Measurements from ENCODE around the gene DIP2C. TPM values are rescaled to one million over a fixed set of nuclear protein-coding genes. Genes with fewer than 3 reads are reported as not detected.

Gene DIP2C
- total RNA-seq, 1 experiment from 2014 or later, result 11.0 TPM

DNA sequence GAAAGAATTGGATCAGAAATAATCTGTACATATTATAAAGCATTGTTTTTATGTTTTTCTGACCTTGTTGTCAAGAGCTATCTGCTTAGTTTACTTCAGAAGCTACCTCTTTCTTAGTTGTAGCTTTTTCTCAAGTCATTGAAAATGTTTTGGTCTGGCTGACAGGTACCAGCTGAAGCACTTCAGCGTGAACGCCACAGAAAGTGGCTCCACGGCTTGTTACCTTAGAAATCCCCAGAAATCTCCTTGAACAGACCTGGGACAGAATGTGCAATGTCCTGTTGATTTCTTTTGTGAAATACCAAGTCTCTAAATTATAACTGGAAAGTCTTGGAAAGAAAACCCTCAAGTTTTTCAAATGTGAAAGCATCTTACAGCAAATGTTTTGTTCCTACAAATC, 457.4 kb downstream of the DIP2C start:
- intact Hi-C loops (cut with micrococcal nuclease; ENCODE audit: unreplicated experiment), result no loop called here
- CTCF ChIA-PET, result no interaction called here
- BruUV-seq (replicated peaks), result no TSS peak

DNA sequence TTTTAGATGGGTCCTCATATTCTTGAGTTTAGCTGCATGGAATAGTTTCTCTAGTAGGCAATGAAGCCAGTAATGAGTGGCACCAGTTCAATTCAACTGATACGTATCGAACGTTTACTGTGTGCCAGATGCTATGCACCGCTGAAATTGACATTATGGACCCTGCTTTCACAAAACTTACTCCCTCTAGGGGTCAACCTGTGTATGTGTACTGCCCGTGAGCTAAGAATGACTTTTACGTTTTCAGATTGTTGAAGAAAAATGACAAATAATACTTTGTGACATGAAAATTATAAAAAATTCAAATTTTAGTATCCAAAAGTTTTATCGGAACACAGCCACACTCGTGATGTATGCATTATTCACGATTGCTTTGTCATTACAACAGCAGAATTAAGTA, 458.7 kb downstream of the DIP2C start:
- H3K4me3 Mint-ChIP-seq (ENCODE audit: low read depth, unreplicated experiment), result no peak overlapping the region
- TF ChIP-seq, protein P1, sequence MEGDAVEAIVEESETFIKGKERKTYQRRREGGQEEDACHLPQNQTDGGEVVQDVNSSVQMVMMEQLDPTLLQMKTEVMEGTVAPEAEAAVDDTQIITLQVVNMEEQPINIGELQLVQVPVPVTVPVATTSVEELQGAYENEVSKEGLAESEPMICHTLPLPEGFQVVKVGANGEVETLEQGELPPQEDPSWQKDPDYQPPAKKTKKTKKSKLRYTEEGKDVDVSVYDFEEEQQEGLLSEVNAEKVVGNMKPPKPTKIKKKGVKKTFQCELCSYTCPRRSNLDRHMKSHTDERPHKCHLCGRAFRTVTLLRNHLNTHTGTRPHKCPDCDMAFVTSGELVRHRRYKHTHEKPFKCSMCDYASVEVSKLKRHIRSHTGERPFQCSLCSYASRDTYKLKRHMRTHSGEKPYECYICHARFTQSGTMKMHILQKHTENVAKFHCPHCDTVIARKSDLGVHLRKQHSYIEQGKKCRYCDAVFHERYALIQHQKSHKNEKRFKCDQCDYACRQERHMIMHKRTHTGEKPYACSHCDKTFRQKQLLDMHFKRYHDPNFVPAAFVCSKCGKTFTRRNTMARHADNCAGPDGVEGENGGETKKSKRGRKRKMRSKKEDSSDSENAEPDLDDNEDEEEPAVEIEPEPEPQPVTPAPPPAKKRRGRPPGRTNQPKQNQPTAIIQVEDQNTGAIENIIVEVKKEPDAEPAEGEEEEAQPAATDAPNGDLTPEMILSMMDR (IDR thresholded peaks at IDR 0.05; ENCODE audit: unreplicated experiment), result peak; percentile 25
- CTCF ChIA-PET, result no interaction called here
- no TSS peak for BruUV-seq (replicated peaks)
- H3K9me3 Mint-ChIP-seq (ENCODE audit: low read depth, unreplicated experiment), result no peaks in the 10 kb centered on the region
- H3K36me3 Mint-ChIP-seq (ENCODE audit: insufficient read depth, unreplicated experiment), result no peaks in the 10 kb centered on the region
- no peak overlapping the region for H3K27ac Mint-ChIP-seq (ENCODE audit: unreplicated experiment)
- DNase-seq, result no peak
- intact Hi-C loops (cut with micrococcal nuclease; ENCODE audit: unreplicated experiment), result no loop called here
- no peaks in the 10 kb centered on the region for H3K27me3 Mint-ChIP-seq (ENCODE audit: unreplicated experiment)
- no peaks in the 10 kb centered on the region for H3K4me1 Mint-ChIP-seq (ENCODE audit: low read depth, unreplicated experiment)

More for the DNA sequence above, 457.4 kb downstream of the DIP2C start:
- no peaks in the 10 kb centered on the region for H3K36me3 Mint-ChIP-seq (ENCODE audit: insufficient read depth, unreplicated experiment)
- no peaks in the 10 kb centered on the region for H3K9me3 Mint-ChIP-seq (ENCODE audit: low read depth, unreplicated experiment)
- H3K27me3 Mint-ChIP-seq (ENCODE audit: unreplicated experiment), result no peaks in the 10 kb centered on the region
- no peak overlapping the region for H3K4me3 Mint-ChIP-seq (ENCODE audit: low read depth, unreplicated experiment)
- no peaks in the 10 kb centered on the region for H3K4me1 Mint-ChIP-seq (ENCODE audit: low read depth, unreplicated experiment)
- TF ChIP-seq, protein P1 (IDR thresholded peaks at IDR 0.05; ENCODE audit: unreplicated experiment), result no peak
- DNase-seq, result no peak
- H3K27ac Mint-ChIP-seq (ENCODE audit: unreplicated experiment), result no peak overlapping the region

DNA sequence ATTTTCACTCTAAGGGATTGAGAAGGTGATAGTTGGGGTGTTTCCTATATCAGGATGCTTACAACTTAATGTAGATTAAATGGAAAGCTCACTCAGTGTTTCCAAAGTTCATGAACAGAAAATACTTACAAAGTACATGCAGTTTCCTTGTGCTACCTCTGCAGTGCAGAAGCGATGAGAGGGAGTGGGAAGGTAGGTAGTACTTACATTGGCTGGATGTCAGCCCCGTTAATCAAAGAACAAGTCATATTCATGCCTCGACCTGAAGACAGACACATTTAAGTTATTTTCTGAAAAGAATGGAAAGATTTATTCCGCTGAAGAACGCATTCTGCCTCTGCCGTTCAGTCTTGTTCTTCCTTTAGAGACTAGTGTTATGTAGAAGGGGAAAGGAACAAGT, 461.1 kb downstream of the DIP2C start:
- no peaks in the 10 kb centered on the region for H3K9me3 Mint-ChIP-seq (ENCODE audit: low read depth, unreplicated experiment)
- intact Hi-C loops (cut with micrococcal nuclease; ENCODE audit: unreplicated experiment), result no loop called here
- TF ChIP-seq, protein P1 (IDR thresholded peaks at IDR 0.05; ENCODE audit: unreplicated experiment), result no peak
- H3K27ac Mint-ChIP-seq (ENCODE audit: unreplicated experiment), result no peak overlapping the region
- H3K4me3 Mint-ChIP-seq (ENCODE audit: low read depth, unreplicated experiment), result no peak overlapping the region
- no TSS peak for BruUV-seq (replicated peaks)
- no peaks in the 10 kb centered on the region for H3K27me3 Mint-ChIP-seq (ENCODE audit: unreplicated experiment)
- no peaks in the 10 kb centered on the region for H3K36me3 Mint-ChIP-seq (ENCODE audit: insufficient read depth, unreplicated experiment)
- DNase-seq, result no peak
- CTCF ChIA-PET, result no interaction called here
- H3K4me1 Mint-ChIP-seq (ENCODE audit: low read depth, unreplicated experiment), result no peaks in the 10 kb centered on the region

DNA sequence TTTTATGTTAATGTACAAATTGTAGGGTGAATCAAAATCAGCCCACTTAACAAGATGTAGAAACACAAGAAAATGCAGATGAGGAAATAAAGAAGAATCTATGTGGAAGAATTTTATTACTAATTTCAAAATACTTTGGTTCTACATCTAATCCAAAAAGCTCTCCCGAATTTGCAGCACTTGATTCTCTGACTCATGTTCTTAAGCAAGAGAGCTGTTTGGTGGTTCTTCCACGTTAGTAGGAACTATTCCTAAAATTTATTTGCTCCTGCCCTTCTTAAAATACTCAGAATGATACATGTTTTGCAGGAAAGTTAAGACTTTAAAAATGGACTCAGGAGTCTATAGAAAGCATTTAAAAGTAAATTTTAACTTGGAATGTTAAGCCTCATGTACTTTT, 462.5 kb downstream of the DIP2C start:
- H3K36me3 Mint-ChIP-seq (ENCODE audit: insufficient read depth, unreplicated experiment), result no peaks in the 10 kb centered on the region
- BruUV-seq (replicated peaks), result no TSS peak
- H3K4me1 Mint-ChIP-seq (ENCODE audit: low read depth, unreplicated experiment), result no peaks in the 10 kb centered on the region
- H3K27ac Mint-ChIP-seq (ENCODE audit: unreplicated experiment), result no peak overlapping the region
- CTCF ChIA-PET, result no interaction called here
- TF ChIP-seq, protein P1 (IDR thresholded peaks at IDR 0.05; ENCODE audit: unreplicated experiment), result no peak
- H3K4me3 Mint-ChIP-seq (ENCODE audit: low read depth, unreplicated experiment), result no peak overlapping the region
- no peaks in the 10 kb centered on the region for H3K27me3 Mint-ChIP-seq (ENCODE audit: unreplicated experiment)
- intact Hi-C loops (cut with micrococcal nuclease; ENCODE audit: unreplicated experiment), result no loop called here
- DNase-seq, result no peak
- no peaks in the 10 kb centered on the region for H3K9me3 Mint-ChIP-seq (ENCODE audit: low read depth, unreplicated experiment)

DNA sequence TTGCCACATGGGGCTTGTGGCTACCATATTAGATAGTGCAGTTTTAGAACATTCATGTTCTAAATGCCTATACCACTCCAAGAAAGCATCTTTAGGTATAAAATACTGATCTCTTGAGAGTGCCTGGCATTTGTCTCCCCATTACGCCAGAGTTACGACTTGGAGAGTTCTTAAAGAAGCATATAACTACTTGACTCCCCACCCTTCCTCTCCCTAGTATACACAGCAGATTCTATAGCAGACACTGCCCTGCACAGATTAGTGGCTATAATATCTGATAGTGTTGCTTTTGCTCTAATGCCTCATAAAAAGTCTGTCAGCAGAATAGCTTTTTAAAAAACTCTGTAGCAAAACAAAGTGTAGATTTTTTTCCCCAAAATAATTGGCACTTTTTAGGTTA, 463.4 kb downstream of the DIP2C start:
- Mint-ChIP-seq H3K36me3 (ENCODE audit: insufficient read depth, unreplicated experiment) (no peaks in the 10 kb centered on the region), H3K9me3 (ENCODE audit: low read depth, unreplicated experiment) (no peaks in the 10 kb centered on the region), H3K4me3 (ENCODE audit: low read depth, unreplicated experiment) (no peak overlapping the region), H3K4me1 (ENCODE audit: low read depth, unreplicated experiment) (no peaks in the 10 kb centered on the region), H3K27ac (ENCODE audit: unreplicated experiment) (no peak overlapping the region), H3K27me3 (ENCODE audit: unreplicated experiment) (no peaks in the 10 kb centered on the region)
- TF ChIP-seq, protein P1 (IDR thresholded peaks at IDR 0.05; ENCODE audit: unreplicated experiment), result no peak
- CTCF ChIA-PET, result no interaction called here
- DNase-seq, result no peak
- intact Hi-C loops (cut with micrococcal nuclease; ENCODE audit: unreplicated experiment), result no loop called here
- BruUV-seq (replicated peaks), result no TSS peak

All from Calu3 (cell line).